NK-92 (cell line): ENCODE results near the gene AZU1.

Experiments used
- DNase-seq: peaks from one replicate; lab custom pipeline; 2025; ENCODE audit not compliant: unreplicated experiment; lab: John Stamatoyannopoulos, UW

The AZU1 gene, protein sequence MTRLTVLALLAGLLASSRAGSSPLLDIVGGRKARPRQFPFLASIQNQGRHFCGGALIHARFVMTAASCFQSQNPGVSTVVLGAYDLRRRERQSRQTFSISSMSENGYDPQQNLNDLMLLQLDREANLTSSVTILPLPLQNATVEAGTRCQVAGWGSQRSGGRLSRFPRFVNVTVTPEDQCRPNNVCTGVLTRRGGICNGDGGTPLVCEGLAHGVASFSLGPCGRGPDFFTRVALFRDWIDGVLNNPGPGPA

DNA sequence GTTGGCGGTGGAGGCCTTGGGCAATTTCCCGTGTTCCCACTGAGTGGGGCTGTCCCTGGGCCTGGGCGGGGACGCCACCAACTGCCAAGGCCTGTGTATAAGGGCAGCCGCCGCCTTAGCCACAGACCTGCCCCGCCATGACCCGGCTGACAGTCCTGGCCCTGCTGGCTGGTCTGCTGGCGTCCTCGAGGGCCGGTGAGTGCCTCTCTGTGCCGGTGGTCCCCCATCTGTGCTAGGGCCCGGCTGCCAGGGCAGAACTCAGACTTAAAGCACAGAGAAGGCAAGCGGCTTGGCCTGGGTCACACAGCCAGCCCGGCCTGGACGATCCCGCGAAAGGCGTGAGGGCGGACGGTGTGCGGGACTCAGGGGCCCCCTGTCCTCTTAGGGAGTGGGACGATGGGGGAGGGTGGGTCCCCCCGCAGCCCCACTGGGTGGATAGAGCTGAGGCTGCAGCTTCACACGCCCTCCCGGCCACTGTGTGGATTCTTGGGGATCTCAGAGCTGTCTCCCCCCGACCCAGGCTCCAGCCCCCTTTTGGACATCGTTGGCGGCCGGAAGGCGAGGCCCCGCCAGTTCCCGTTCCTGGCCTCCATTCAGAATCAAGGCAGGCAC lies at the start of gene AZU1:
TSS of gene AZU1 (plus strand) at position 128 of the 612 bp plus-strand sequence. CDS start at position 138, 10 bp downstream.
- no peak for DNase-seq

DNA sequence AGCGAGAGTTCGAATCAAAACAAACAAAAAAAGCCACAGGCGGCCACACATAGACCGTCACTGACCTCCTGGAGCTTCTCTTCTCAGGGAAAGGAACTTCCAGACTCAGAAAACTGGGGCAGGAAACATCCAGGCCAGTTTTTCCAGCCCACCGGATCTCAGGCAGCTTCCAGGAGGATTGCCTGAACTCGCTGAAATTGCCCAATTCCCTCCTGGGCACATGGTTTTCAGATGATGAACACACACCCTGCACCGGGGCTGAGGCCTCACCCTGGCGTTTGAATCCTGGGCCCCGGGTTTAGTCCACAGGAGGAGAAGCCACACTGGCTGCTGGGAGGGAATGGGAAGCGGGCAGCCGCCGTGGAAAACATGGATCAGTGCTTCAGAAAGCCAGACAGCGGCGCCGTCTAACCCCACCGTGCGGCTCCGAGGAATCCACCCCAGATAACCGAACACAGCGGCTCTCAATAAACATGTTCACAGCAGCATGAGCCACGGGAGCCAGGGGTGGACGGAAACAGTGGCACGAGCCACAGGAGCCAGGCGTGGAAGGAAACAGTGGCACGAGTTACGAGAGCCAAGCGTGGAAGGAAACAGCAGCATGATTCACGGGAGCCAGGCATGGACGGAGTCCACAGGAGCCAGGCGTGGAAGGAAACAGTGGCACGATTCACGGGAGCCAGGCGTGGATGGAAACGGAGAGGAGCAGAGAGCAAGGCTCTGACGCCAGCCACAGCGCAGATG lies 48.6 kb upstream of the AZU1 start:
- DNase-seq = no peak

DNA sequence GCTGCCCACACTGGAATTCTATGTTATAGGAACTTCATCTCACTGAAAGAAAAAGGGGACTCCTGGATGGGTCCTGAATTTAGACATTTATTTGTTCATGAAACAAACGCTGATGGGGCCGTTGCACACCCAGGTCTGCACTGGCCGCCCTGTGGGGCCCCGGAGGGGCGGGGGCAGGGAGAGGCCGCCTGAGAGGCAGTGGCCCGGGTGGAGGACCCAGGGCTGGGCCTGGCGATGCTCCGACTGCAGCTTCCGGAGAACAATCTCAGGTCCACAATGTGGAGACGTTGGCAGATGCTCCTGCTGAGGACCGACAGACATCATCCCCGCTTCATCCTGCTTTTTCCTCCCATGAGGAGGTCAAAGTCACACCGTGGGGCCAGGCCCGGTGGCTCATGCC lies 46.7 kb upstream of the AZU1 start:
- DNase-seq = no peak

DNA sequence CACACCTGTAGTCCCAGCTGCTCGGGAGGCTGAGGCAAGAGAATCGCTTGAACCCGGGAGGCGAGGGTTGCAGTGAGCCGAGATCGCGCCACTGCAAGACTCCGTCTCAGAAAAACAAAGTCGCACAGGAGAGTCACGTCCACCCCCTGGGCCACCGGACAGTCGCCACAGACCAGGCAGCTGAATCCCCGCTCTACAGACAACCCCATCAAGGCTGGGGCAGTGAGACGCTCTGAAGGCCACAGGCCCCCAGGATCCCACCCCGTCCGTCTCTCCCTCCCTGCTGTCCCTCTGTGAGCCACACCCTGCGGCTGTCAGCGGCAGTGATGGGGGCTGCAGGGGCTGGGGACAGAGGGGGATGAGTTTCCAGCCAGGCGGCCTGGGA lies 45.8 kb upstream of the AZU1 start:
- DNase-seq = no peak

DNA sequence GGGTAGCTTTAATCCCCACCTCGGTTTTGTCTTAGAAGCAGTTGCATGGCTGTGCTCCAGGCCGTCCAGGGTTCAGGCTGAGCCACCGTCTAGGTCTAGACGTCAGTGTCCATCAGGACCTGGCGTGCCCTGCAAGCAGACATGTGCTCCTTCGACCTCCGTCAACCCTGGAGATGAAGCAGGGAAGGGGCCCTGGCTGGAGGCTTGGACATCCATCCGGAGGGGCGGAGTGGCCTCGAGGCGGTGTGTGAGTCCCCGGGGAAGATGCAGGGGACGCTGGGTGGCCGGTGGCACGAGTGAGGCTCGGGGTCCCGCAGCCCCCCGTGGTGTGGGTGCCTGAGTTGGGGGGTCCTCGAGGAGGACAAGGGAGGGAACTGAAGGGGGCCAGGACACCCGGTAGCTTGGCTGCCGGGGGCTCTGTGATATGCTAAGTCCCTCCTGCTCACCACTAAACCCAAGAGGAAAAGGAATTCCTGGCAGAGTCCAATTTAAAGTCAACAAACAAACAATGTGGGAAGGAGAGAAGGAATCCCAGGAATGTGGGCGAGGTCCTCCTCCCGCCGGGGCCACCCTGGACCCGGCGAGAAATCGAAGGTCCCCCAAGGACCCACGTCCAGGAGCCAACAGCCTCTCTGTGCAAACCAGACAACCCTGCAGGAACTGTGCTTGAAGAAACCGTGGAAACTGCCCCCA lies 45.3 kb upstream of the AZU1 start:
- no peak for DNase-seq

DNA sequence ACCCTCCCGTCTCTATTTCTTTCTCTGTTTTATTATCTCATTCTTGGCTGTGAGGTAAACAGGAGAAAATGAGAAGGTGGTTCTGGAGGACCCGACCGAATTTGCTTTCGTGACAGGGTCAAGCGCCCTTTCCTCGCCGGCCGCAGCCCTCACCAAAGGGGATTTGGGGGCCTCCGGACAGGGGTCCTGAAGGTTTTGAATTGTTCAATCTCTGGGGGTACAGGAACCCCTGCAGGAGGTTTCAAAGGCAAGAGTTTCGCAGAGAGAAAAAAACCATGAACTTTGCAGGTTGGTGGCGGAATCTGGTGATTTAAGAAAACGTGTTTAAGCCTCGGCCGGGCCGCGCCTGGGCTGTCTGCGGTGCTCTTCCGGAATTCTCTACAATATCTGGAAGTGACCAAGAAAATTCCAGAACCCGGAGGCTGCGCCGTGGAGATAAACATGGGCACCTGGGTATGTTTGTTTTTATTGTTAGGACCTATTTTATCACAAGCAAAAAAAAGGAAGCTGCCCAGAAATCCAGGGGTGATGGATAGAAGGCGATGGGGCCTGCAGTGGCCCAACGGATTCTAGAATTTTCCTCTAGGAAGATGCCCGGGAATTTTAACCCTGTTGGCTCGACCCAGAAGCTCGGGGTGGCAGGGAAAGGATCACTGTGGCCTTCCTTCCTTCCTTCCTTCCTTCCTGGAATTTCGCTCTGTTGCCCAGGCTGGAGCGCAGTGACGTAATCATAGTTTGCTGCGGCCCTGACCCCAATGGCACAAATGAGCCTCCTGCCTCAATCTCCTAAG lies 44.6 kb upstream of the AZU1 start:
- no peak for DNase-seq

DNA sequence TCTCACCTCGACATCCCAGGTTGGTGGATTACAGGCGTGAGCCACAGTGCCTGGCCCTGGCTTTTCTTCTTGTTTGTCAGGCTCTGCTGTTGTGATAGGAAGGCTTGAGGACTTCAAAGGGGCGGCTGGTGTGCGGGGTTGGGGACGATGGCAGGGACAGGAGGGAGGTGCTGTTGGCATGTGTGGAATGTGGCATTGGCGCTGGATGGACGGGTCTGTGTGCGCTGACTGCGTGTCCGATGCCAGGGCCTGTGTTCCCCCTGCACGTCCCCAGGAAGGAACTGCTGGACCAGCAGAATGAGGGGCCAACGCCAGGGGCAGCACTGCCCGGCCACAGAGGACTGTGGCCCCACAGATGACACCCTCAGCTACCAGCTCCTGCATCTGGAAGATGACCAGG lies 43.1 kb upstream of the AZU1 start:
- DNase-seq = no peak

DNA sequence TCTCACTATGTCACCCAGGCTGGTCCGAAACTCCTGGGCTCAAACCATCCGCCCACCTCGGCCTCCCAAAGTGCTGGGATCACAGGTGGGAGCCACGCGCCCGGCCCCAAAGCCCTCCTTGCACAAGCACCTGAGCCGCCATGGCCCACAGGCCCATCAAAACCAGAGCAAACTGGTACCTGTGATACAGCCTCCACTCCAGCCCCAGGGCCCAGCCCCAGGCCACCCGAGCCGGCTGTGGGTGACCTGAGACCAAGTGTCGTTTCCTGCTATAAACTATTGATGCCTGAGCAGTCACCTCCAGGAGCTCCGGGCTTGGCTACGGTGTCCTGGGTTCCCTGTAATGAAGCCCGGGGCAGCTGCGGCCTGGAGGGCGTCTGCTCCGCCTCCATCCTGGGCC lies 40.1 kb upstream of the AZU1 start:
- no peak for DNase-seq

DNA sequence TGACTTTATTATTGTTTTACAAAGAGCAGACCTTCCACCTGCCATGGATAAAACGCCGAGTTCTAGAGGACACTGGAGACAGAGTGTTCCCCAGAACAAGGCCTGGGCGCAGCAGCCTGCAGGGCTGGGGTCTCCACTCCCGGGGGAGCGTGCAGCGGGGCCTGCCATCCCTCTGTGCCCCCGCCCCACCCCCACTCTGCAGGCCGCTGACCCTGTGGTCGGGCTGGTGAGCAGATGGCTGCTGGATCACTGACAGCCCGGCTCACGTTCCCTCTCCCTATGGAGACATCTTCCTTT lies 39.0 kb upstream of the AZU1 start:
- DNase-seq = no peak

DNA sequence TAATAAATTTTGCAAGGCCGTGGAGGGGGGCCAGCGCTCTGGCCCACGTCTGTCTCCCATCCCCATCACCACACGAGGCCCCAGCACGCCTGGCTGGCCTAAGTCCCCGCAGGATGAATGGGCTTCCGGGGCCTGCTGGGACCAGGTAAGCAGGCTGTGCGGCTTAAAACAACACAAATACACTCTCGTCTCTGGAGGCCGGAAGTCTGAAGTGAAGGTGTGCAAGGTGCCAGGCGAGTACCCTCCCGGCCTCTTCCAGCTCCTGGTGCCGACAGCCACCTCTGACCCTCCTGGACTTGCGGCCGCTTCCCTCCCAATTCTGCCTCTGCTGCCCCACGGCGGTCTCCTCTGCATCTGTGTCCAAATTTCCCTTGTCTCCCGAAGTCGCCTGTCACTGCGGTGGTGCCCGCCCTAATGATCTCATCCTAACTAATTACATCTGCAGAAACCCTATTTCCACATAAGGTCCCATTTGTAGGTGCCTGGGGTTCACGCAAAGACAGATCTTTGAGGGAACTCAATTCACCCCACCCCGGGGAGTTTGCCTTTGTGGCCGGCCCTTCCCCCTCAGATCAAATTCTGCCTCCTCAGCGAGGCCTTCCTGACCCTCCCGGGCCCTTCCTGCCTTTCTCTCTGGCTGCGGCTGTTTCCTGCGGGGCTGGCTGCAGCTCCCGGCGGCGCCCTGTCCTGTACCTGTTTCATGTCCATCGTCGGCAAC lies 38.5 kb upstream of the AZU1 start:
- no peak for DNase-seq

DNA sequence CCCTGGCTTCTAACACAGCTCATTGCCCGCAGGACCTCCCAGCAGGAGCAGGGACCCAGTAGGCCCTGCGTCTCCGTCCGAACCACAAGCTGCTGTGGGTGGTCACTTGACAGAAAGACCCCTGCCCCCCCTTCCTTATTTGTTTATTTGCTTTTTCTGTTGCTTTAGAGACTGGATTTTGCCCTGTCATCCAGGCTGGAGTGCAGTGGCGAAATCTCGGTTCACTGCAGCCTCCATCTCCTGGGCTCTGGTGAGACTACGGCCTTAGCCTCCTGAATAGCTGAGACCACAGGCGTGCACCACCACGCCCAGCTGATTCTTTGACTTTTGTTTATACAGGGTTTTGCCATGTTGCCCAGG lies 38.0 kb upstream of the AZU1 start:
- DNase-seq = no peak

DNA sequence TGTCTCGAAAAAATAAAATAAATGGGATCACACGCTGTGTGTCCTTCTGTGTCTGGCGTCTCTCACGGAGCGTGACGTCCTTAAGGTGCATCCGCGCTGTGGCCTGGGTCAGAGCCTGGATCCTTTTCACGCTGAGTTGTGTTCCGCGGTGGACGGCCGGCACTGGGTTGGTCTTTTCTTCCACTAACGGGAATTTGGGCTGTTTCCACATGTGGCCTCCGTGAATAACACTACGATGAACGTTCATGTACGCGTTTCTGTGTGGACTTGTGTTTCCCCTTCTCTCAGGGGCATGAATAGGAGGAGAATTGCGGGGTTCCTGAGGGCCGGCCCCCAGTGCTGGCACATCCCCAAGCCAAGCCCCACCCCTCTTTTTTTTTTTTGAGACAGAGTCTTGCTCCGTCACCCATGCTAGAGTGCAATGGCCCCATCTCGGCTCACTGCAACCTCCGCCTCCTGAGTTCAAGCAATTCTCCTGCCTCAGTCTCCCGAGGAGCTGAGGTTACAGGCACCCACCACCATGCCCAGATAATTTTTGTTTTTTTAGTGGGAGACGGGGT lies 36.5 kb upstream of the AZU1 start:
- no peak for DNase-seq

DNA sequence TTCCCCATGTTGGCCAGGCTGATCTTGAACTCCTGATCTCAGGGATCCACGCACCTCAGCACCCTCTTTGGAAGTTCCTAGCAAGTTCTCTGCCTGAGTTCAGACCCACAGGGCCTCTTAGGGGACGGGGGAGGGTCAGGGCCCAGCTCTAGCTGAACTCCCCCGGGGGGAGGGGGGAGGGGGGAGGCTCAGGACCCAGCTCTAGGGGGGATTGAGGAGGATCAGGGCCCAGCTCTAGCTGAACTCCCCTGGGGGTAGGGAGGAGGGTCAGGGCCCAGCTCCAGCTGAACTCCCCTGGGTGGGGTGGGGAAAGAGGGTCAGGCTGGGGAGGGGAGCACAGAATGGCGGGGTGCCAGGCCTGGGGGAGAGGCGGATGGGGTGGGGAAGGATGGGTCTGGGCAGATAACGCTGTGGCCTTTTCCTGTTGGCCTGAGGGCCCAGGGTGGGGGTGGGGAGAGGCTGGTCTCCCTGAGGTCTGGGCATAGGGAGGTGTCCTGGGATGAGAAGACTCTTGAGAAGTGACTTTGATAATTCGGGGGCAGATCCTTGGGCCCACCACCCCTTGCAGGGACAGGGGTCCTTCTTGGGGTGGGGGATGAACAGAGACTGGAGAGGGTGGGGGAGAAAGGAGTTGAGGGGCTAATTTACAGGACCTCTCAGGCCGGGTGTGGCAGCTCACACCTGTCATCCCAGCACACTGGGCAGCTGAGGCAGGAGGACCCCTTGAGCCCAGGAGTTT lies 35.9 kb upstream of the AZU1 start:
- DNase-seq = no peak

DNA sequence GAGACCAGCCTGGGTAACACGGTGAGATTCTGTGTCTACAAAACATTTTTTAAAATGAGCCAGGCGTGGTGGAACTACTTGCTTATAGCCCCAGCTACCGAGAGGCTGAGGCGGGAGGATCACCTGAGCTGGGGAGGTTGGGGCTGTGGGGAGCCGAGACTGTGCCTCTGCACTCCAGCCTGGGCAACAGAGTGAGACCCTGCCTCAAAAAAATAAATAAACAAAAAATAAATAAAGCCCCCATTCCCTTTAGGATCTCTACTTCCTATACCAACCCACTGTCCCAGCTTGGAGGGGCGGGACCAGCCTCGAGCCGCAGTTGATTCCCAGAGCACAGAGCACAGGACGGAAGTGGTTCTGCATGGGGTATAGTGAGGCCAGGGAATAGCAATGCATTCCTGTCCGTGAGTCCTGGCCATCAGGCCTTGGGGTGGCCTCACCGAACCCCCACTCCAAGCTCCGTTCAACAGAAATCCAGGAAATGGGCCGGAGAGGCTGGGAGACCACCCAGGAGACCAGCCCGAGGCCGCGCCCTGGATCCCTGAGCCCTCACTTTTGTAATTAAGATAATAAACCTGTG lies 35.2 kb upstream of the AZU1 start:
- DNase-seq = no peak

DNA sequence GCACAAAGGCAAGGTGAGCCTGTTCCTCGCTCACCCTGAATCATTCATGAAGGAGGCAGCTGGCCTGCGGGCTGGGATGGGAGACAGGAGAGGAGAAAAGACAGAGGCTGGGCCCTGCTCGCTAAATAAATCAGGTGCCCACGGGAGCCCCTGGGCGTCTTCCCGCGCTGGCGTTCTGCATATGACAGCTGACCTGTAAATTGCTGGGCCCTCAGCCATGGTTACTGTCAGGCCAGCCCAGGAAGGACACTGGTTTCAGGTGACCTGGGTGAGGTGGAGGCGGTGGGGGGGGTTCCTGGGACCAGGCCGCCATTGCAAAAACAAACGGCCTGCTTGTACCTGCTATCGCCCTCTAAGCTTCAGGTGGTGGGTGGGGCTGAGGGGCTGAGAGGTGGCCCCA lies 33.8 kb upstream of the AZU1 start:
- no peak for DNase-seq

DNA sequence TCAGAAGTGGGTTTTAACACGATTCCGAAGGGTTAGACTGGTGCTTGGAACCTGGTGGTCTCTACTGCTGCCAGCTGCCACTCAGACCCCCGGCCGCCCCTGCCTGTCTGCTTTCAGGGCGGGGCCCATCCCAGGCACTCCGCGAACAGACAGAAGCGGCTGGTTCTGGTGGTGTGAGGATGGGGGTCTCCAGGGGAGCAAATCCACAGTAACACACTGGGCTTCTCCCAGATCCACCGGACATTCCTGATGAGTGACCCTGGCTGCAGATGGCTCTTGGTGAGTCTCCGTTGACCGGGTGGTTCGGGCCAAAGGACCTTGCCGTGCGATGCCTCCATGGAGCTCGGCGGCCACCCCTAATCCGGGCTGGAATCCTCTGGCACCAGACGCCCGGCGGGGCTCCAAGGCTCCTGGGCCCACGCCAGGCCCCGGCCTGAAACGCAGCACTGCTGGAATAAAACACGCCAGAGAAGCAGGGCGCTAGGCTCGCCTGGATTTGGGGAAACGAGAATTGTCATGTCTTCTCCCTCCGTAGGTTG lies 32.5 kb upstream of the AZU1 start:
- DNase-seq = no peak

DNA sequence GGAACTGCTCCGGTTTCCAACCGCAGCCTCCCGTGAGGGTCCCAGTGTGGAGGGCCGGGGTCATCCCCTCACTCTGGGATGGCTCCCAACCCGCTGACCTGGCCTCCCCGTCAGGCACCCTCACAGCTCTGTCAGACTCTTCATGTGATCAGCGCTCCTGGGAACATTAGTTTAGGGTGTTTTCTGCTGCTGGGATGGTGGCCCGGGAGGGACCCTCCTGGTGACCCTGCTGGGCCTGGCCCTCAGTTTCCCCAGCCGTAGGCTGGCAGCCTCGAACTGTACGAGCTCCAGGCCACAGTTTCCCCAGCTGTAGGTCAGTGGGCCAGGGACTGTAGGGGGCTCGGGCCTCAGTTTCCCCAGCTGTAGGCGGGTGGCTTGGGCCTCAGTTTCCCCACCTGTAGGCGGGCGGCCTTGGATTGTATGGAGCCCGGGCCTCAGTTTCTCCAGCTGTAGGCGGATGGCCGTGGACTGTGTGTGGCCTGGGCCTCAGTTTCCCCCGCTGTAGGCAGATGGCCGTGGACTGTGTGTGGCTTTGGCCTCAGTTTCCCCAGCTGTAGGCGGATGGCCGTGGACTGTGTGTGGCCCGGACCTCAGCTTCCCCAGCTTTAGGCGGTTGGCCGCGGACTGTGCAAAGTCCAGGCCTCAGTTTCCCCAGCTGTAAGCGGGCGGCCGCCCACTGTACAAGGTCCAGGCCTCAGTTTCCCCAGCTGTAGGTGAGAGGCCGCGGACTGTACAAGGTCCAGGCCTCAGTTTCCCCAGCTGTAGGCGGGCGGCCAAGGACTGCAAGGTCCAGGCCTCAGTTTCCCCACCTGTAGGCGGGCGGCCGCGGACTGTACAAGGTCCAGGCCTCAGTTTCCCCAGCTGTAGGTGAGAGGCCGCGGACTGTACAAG lies 31.7 kb upstream of the AZU1 start:
- no peak for DNase-seq
